Measurements from ENCODE around the gene PLOD1.
"Not testable (repeated sequence)": the region's sequence is repeated elsewhere in the genome, so short reads cannot be mapped to it uniquely, and the experiment has no call there.

The PLOD1 gene

GRCh38 chr1:12008355-12008754 is 73.8 kb downstream of the PLOD1 start:
- DNase-seq = not testable (repeated sequence)

DNA sequence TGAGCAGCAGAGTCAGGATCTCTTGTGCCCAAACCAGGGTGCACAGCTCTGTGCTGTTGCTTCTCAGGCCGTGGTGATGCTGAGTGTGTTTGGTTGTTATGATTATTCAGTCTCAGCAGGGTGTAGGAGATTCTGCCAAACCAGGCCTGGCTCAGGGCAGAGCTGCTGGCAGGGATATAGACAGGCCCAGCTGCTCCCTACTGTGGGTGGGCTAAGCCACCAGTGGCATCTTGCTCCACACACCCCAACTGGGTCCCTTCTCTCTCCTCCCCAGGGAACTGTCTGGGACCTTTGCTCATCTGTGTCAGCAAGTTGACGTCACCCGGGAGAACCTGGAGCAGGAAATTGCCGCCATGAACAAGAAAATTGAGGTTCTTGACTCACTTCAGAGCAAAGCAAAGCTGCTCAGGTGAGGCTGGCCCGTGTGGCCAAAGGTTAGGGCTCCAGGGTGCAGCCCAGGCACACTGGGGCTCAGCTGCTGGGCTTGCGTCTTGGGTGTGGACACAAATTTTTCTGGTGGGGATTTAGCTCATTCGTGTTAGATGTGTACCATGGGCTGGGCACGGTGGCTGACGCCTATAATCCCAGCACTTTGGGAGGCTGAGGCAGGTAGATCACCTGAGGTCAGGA is 74.9 kb downstream of the PLOD1 start:
- DNase-seq = no peak

DNA sequence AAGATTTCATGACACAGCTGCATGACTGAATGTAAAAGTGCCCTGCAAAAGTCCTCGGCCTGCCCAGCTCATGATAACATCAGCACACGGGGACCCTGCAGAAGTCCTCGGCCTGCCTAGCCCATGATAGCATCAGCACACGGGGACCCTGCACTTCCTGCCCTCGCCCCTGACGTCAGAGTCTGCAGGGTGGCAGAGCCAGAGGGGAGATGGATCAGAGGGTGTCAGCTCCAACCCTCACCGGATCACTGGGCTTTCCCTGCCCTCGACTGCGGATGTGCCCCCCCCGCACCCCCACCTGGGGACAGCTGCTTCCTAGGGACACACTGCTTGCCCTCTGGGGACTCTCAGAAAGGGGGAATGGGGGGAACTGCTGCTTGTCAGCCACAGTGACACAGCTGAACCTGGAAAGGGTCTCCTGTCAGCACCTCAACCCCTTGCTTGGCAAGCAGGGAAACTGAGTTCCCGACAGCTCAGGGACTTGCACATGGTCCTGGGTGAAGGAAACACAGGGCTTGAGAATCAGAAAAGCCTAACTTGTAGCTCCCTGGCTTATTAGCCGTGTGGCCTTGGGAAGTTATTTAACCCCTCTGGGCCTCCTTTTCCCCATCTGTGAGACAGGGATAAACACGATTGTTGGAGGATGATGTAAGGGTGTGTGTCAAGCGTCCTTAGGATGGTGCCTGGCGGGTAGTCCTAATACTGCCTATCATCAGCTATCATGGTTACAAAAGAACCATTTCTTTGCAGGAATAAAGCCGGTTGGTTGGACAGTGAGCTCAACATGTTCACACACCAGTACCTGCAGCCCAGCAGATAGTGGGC is 76.4 kb downstream of the PLOD1 start:
- no peak for DNase-seq

DNA sequence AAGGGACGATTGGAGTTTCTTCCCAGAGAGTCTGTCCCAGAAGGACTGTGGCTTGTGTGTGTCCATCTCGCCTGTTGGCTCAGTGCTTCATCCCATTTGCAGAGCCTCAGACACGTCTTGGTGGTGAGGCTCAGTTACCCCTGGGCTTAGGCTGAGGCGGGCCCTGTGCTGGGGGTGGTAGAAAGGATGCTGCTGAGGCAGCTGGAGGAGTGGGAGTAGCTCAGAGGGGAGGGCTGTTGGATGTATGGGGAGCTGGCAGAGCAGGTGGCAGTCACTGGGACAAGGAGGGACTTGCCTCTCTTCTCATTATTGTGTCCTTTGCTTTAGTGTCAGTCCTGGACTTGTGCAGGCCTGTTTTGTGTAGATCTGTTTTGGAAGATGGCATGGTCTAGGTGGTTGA is 77.5 kb downstream of the PLOD1 start:
- peak; percentile 17 for DNase-seq

- DNase-seq = no peak
Observed at GRCh38 chr1:12012560-12013316, 78.2 kb downstream of the PLOD1 start.

GRCh38 chr1:12014141-12014991 is 79.8 kb downstream of the PLOD1 start:
- DNase-seq = no peak

DNA sequence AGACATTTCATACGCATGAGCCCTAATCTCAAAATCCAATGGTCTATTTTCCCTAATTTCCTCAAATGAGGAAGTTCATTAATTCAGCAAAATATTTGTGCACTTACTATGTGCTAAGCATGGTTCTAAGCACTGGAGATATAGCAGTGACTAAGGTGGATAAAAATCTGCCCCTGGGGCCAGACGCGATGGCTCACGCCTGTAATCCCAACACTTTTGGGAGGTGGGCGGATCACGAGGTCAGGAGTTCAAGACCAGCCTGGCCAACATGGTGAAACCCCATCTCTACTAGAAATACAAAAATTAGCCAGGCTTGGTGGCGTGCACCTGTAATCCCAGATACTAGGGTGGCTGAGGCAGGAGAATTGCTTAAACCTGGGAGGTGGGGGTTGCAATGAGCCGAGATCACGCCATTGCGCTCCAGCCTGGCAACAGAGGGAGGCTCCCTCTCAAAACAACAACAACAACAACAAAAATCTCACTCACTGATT is 80.5 kb downstream of the PLOD1 start:
- DNase-seq = no peak

DNA sequence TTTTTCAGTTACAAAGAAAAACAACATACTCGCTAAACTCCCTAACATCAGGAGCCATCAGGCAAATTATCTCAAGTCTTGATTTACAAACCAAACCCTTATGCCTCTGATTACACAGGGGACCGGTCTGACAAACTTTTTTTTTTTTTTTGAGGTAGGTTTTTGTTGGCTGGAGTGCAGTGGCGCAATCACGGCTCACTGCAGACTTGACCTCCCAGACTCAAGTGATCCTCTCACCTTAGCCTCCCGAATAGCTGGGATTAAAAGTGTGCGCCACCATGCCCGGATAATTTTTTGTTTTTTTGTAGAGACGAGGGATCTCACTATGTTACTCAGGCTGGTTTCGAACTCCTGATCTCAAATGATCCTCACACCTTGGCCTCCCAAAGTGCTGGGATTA is 81.0 kb downstream of the PLOD1 start:
- no peak for DNase-seq

DNA sequence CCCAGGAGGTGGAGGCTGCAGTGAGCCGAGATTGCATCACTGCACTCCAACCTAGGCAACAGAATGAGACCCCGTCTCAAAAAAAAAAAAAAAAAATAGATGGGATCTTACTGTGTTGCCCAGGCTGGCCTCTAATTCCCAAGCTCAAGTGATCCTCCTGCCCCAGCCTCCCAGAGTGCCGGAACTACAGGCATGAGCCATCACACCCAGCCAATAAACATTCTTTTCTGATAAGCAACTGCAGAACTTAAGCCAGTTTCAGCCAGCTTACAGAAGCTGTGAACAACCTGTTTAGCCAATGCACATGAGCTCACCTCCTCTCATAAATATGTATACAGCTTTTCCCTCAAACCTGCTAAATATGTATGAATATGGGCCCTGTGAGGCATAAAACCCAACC is 81.7 kb downstream of the PLOD1 start:
- no peak for DNase-seq

- DNase-seq = no peak
Observed at GRCh38 chr1:12019858-12020509, 85.5 kb downstream of the PLOD1 start.

DNA sequence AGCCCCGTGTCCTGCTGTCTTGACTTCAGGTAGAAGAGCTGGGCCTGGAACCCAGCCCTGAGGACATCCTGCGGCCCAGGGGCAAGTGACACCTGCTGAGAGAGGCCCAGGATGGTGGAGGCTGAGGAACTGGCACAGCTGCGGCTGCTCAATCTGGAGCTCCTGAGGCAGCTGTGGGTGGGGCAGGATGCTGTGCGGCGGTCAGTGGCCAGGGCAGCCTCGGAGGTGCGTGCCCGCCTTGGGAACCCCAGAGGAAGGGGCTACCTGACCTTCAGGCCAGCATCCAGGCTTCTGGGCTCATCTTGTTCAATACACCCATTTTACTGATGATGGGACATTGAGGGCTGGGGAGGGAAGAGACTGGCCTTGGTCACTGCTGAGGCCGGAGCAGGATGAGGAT is 87.1 kb downstream of the PLOD1 start:
- no peak for DNase-seq

GRCh38 chr1:12022036-12022435 is 87.5 kb downstream of the PLOD1 start:
- no peak for DNase-seq

All from NCI-H1105 treated with DMSO at 0.1 percent for 48 hours (cell line).